ENCODE data around the gene OXNAD1. TPM values are rescaled to one million over a fixed set of nuclear protein-coding genes. Genes with fewer than 3 reads are reported as not detected.
A peak's percentile ranks its signal among the peaks of the same experiment; 100 is the strongest.

The OXNAD1 gene
- total and polyA plus RNA-seq, 5 experiments from 2014 or later, result 106 to 190 (median 132) TPM

- Mint-ChIP-seq H3K36me3 (peaks cover 64 to 92% (median 79%) of the 10 kb centered on the region in 3 donors), H3K4me1 (peaks cover 53 to 99% (median 96%) of the 10 kb centered on the region in 4 donors), H3K9me3 (peaks cover 0 to 4% (median 0%) of the 10 kb centered on the region in 9 donors), H3K27me3 (no peaks in the 10 kb centered on the region), H3K4me3 (peak overlapping the region; percentile 84 to 100 (median 93)), H3K27ac (peak overlapping the region; percentile 86 to 99 (median 96))
- POLR2A ChIA-PET, result interaction anchor here (1.2 to 11.0 kb wide), 13 partner anchors 8 to 542 kb away, joined by 5 to 268 read pairs (median 6); partner anchors contain the start of genes DPH3, OXNAD1 and RFTN1
- DNase-seq (peak in 2 of 10 donors; percentile 50), ATAC-seq (peak; percentile 15 to 36)
Measured at GRCh38 chr3:16300307-16300706, 35.3 kb downstream of the OXNAD1 start.

DNA sequence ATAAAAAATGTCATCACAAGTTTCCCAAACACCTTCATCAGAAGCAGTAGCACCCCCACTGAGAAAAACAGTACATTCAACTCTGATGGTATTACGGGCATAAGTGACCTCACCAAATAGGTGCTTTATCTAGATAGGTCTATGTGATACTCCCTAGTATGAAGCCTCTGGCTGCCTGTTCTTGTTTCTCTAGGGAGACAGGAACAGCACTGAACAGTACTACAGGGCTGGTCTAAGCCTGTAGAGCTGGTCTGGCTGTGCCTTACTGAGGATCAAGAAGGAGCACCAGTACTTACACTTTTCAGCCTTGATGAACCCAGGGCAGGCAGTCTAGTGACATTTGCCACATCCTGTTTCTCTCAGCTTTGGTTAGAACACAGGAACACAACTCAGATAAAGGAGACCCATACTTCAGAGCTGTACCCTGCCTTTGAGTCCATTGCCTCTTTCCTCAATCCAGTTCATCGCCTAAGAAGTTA lies 35.9 kb downstream of the OXNAD1 start:
- ATAC-seq, result peak; percentile 68 to 82
- peak overlapping the region; percentile 86 to 99 (median 96) for H3K27ac Mint-ChIP-seq
- H3K36me3 Mint-ChIP-seq, result peaks cover 65 to 92% (median 78%) of the 10 kb centered on the region in 3 donors
- POLR2A ChIA-PET, result interaction anchor here (0.6 to 11.0 kb wide), 16 partner anchors 9 to 541 kb away, joined by 3 to 268 read pairs (median 6); partner anchors contain the start of genes DPH3, OXNAD1 and RFTN1
- H3K9me3 Mint-ChIP-seq, result peaks cover 0 to 4% (median 0%) of the 10 kb centered on the region in 9 donors
- H3K4me1 Mint-ChIP-seq, result peaks cover 52 to 99% (median 96%) of the 10 kb centered on the region in 4 donors
- peak in 9 of 10 donors; percentile 49 to 87 (median 75) for DNase-seq
- H3K4me3 Mint-ChIP-seq, result peak overlapping the region; percentile 84 to 100 (median 93)
- H3K27me3 Mint-ChIP-seq, result no peaks in the 10 kb centered on the region

DNA sequence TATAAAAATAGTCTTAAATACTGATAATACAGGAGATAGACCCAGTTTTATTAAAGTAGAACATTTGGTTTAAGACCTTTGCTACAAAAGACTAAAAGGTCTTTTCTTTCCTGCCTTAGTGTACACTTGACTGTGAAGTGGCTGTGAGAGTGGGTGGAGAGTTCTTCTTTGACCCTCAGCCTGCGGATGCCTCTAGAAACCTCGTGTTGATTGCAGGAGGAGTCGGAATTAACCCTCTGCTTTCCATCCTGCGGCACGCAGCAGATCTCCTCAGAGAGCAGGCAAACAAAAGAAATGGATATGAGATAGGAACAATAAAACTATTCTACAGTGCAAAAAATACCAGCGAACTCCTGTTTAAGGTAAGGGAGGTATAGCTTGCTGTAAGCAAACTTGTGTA lies 36.5 kb downstream of the OXNAD1 start:
- POLR2A ChIA-PET, result interaction anchor here (0.6 to 11.0 kb wide), 15 partner anchors 8 to 541 kb away, joined by 3 to 268 read pairs (median 6); partner anchors contain the start of genes DPH3, OXNAD1 and RFTN1

GRCh38 chr3:16302082-16302631 lies 37.1 kb downstream of the OXNAD1 start:
- DNase-seq (no peak), ATAC-seq (no peak)
- peaks cover 65 to 92% (median 69%) of the 10 kb centered on the region in 3 donors for H3K36me3 Mint-ChIP-seq
- no peaks in the 10 kb centered on the region for H3K9me3 Mint-ChIP-seq
- H3K4me1 Mint-ChIP-seq, result peaks cover 54 to 99% (median 96%) of the 10 kb centered on the region in 4 donors
- no peaks in the 10 kb centered on the region for H3K27me3 Mint-ChIP-seq
- POLR2A ChIA-PET, result interaction anchor here (1.0 to 11.0 kb wide), 7 partner anchors 10 to 211 kb away, joined by 3 to 268 read pairs (median 16); partner anchors contain the start of gene RFTN1
- peak overlapping the region; percentile 86 to 99 (median 96) for H3K27ac Mint-ChIP-seq
- peak overlapping the region; percentile 84 to 100 (median 93) for H3K4me3 Mint-ChIP-seq

More for the DNA sequence above, 36.5 kb downstream of the OXNAD1 start:
- Mint-ChIP-seq H3K4me3 (peak overlapping the region; percentile 84 to 100 (median 93)), H3K4me1 (peaks cover 48 to 99% (median 96%) of the 10 kb centered on the region in 4 donors), H3K36me3 (peaks cover 65 to 92% (median 72%) of the 10 kb centered on the region in 3 donors), H3K27me3 (no peaks in the 10 kb centered on the region), H3K9me3 (peaks cover 0 to 1% (median 0%) of the 10 kb centered on the region in 9 donors), H3K27ac (peak overlapping the region; percentile 86 to 99 (median 96))
- DNase-seq, result peak in 1 of 10 donors; percentile 29
- peak; percentile 12 to 15 for ATAC-seq

DNA sequence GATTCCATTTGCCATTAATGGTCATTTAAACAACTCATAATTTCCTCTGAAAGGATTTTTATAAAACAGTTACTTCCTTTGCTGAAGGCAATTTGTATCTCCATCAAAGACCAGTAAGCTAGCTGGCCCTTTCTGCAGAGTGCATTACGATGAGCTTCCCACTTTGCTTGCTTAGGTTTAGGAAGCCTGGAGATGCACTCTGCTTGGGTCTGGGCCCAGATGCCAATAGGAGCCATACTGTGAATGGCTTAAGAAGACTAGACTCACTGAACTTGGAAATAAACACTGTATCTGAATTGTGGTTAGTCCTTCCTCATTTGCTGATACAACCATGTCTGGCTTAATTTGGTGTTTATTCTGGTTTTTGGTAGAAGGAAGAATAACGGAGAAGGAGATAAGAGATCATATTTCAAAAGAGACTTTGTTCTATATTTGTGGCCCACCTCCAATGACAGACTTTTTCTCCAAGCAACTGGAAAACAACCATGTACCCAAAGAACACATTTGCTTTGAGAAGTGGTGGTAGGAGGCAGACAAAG lies 38.1 kb downstream of the OXNAD1 start:
- ATAC-seq (no peak), DNase-seq (no peak)
- Mint-ChIP-seq H3K36me3 (peaks cover 60 to 93% (median 69%) of the 10 kb centered on the region in 3 donors), H3K4me1 (peaks cover 57 to 99% (median 97%) of the 10 kb centered on the region in 4 donors), H3K4me3 (peak overlapping the region; percentile 84 to 100 (median 93)), H3K27me3 (no peaks in the 10 kb centered on the region), H3K27ac (peak overlapping the region; percentile 78 to 99 (median 96)), H3K9me3 (no peaks in the 10 kb centered on the region)
- POLR2A ChIA-PET, result interaction anchor here (0.6 to 11.0 kb wide), 5 partner anchors 11 to 179 kb away, joined by 3 to 268 read pairs (median 64); no protein-coding TSS in a partner anchor

GRCh38 chr3:16304061-16305010 lies 39.3 kb downstream of the OXNAD1 start:
- Mint-ChIP-seq H3K9me3 (no peaks in the 10 kb centered on the region), H3K36me3 (peaks cover 51 to 90% (median 65%) of the 10 kb centered on the region in 3 donors), H3K4me1 (peaks cover 50 to 99% (median 94%) of the 10 kb centered on the region in 4 donors), H3K27me3 (no peaks in the 10 kb centered on the region), H3K4me3 (peak overlapping the region; percentile 68 to 100 (median 84)), H3K27ac (peak overlapping the region; percentile 92 to 99 (median 96))
- DNase-seq (no peak), ATAC-seq (peak in 1 of 2 donors; percentile 7)
- POLR2A ChIA-PET, result interaction anchor here (0.6 to 11.0 kb wide), 7 partner anchors 12 to 1916 kb away, joined by 3 to 268 read pairs (median 5); no protein-coding TSS in a partner anchor

DNA sequence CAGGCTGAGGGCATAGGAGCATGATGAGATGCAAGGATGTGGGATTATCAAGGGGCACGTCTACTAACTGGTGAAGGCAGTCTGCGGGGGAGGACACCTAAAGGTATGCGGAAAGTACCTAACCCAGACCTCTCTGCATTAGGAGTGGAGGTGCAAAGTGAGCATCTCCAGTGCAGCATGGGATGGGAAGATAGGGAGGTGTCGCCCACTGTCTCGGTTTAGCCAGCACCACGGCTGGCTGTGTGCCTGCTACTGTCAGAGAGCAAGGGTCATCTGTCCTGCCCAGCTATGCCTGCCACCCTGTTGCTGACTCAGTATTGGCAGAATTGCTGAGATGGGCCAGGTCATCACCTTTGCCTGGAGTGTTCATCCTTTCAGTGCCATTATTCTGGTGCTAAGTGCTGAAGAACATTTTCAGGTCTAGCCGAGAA lies 40.1 kb downstream of the OXNAD1 start:
- Mint-ChIP-seq H3K27me3 (no peaks in the 10 kb centered on the region), H3K36me3 (peaks cover 51 to 90% (median 66%) of the 10 kb centered on the region in 3 donors), H3K27ac (peak overlapping the region; percentile 92 to 99 (median 96)), H3K4me3 (peak overlapping the region; percentile 68 to 100 (median 84)), H3K4me1 (peaks cover 56 to 99% (median 94%) of the 10 kb centered on the region in 4 donors), H3K9me3 (no peaks in the 10 kb centered on the region)
- POLR2A ChIA-PET, result interaction anchor here (1.0 to 11.0 kb wide), 5 partner anchors 12 to 71 kb away, joined by 3 to 268 read pairs (median 64); no protein-coding TSS in a partner anchor
- DNase-seq (peak in 8 of 10 donors; percentile 23 to 74 (median 56)), ATAC-seq (peak; percentile 31 to 55)

DNA sequence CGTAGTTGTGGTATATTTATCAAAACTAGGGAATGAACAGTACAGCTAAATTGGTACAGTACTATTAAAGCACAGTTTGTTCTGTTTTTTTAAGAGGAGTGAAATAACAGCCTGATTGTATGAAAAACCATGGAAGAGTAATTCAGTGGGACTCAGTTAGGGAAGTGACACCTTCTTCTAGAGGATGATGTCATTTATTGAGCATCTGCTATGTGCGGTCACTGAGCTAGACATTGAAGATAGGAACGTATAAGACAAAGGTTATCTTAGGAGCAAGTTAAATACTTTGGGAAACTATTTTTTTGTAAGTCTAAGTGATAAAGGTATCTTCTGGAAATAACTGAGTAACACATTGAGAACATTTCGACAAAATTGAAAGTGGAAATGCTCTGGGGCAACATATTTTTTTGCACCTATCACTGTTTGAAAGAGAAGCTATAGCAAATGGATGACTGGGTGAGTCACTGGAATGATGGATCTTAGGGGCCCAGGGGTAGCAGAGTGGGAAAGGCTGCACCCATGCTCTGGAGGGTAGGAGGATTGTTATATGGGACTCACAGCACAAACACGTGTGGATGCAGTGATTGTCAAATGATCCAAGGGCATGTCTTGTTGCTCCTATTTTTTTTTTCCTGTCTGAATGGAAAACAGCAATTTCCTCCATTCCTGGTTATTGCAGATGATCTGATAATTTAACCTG lies 43.0 kb downstream of the OXNAD1 start:
- POLR2A ChIA-PET, result interaction anchor here (1.0 to 11.0 kb wide), 4 partner anchors 9 to 24 kb away, joined by 3 to 268 read pairs (median 99); no protein-coding TSS in a partner anchor
- H3K36me3 Mint-ChIP-seq, result peaks cover 35 to 89% (median 59%) of the 10 kb centered on the region in 3 donors
- H3K9me3 Mint-ChIP-seq, result no peaks in the 10 kb centered on the region
- DNase-seq (no peak), ATAC-seq (no peak)
- peak overlapping the region; percentile 74 to 99 (median 96) for H3K27ac Mint-ChIP-seq
- no peaks in the 10 kb centered on the region for H3K27me3 Mint-ChIP-seq
- H3K4me3 Mint-ChIP-seq, result peak overlapping the region; percentile 16 to 100 (median 78)
- peaks cover 53 to 89% (median 87%) of the 10 kb centered on the region in 4 donors for H3K4me1 Mint-ChIP-seq

GRCh38 chr3:16308727-16309126 lies 43.7 kb downstream of the OXNAD1 start:
- peak overlapping the region; percentile 36 to 99 (median 93) for H3K27ac Mint-ChIP-seq
- H3K4me1 Mint-ChIP-seq, result peaks cover 49 to 89% (median 87%) of the 10 kb centered on the region in 4 donors
- no peak for ATAC-seq
- peaks cover 29 to 88% (median 54%) of the 10 kb centered on the region in 3 donors for H3K36me3 Mint-ChIP-seq
- H3K27me3 Mint-ChIP-seq, result no peaks in the 10 kb centered on the region
- POLR2A ChIA-PET, result interaction anchor here (11.0 kb wide), 2 partner anchors 8 to 16 kb away, joined by 186 to 268 read pairs; no protein-coding TSS in a partner anchor
- DNase-seq, result no peak
- no peaks in the 10 kb centered on the region for H3K9me3 Mint-ChIP-seq
- peak overlapping the region in 7 of 10 donors; percentile 16 to 100 (median 71) for H3K4me3 Mint-ChIP-seq

DNA sequence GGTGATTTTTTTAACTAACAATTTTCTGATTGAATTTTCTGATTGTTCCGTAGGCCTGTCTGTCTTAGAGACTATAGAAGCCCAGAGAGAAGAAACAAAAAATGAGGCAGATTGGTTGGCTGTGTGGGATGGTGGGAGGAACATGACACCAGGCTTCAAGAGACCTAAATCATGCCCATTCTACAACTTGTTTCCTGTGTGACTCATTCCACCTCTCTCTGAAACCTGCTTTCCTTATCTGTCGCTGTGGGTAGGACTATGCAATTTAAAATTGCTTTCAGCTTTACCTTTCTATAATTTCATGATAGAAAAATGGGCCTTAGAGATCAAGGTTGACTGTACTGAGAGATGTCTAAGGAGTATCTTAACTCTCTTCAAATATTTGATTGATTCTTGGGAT lies 44.5 kb downstream of the OXNAD1 start:
- no peaks in the 10 kb centered on the region for H3K9me3 Mint-ChIP-seq
- POLR2A ChIA-PET, result interaction anchor here (0.7 to 11.0 kb wide), 3 partner anchors 7 to 17 kb away, joined by 5 to 268 read pairs (median 186); no protein-coding TSS in a partner anchor
- ATAC-seq (peak; percentile 68 to 72), DNase-seq (peak in 7 of 10 donors; percentile 52 to 78 (median 66))
- H3K27ac Mint-ChIP-seq, result peak overlapping the region; percentile 23 to 99 (median 91)
- peaks cover 44 to 91% (median 87%) of the 10 kb centered on the region in 4 donors for H3K4me1 Mint-ChIP-seq
- peak overlapping the region; percentile 51 to 100 (median 76) for H3K4me3 Mint-ChIP-seq
- no peaks in the 10 kb centered on the region for H3K27me3 Mint-ChIP-seq
- peaks cover 25 to 83% (median 50%) of the 10 kb centered on the region in 3 donors for H3K36me3 Mint-ChIP-seq

All from naive thymus-derived CD8-positive, alpha-beta T cell (primary cell).